Glomerular visceral epithelial cell (primary cell): Measurements from ENCODE around the gene SHISA7.
A peak's percentile ranks its signal among the peaks of the same experiment; 100 is the strongest.
"Not testable (repeated sequence)": the region's sequence is repeated elsewhere in the genome, so short reads cannot be mapped to it uniquely, and the experiment has no call there.

Experiments used
- DNase-seq: peaks from one replicate; pipeline ENCODE4 v3.0.0-alpha.2; 2016; ENCODE audit errors: extremely low spot score

The SHISA7 gene

GRCh38 chr19:55447421-55448174, 4.5 kb upstream of the SHISA7 start:
- peak; percentile 50 for DNase-seq

- peak; percentile 37 for DNase-seq
These were observed 3.0 kb upstream of the SHISA7 start for GRCh38 chr19:55446060-55446459.

GRCh38 chr19:55444646-55445045, 1.5 kb upstream of the SHISA7 start:
- DNase-seq = no peak

GRCh38 chr19:55443824-55444480, 852 bp upstream of the SHISA7 start:
- DNase-seq = no peak

GRCh38 chr19:55442372-55442961, 633 bp downstream of the SHISA7 start:
- DNase-seq = no peak

- no peak for DNase-seq
These were observed 1.3 kb downstream of the SHISA7 start for GRCh38 chr19:55441692-55442321.

GRCh38 chr19:55441319-55441691, 1.8 kb downstream of the SHISA7 start:
- no peak for DNase-seq

GRCh38 chr19:55440411-55441105, 2.5 kb downstream of the SHISA7 start:
- DNase-seq = no peak

GRCh38 chr19:55439052-55439451, 4.0 kb downstream of the SHISA7 start:
- DNase-seq = no peak

GRCh38 chr19:55437410-55437809, 5.7 kb downstream of the SHISA7 start:
- peak; percentile 68 for DNase-seq

- DNase-seq = no peak
These were observed 6.3 kb downstream of the SHISA7 start for GRCh38 chr19:55436847-55437246.

GRCh38 chr19:55435020-55435419, 8.1 kb downstream of the SHISA7 start:
- no peak for DNase-seq

- no peak for DNase-seq
These were observed 8.7 kb downstream of the SHISA7 start for GRCh38 chr19:55434356-55434919.

- DNase-seq = no peak
These were observed 9.8 kb downstream of the SHISA7 start for GRCh38 chr19:55433292-55433691.

GRCh38 chr19:55432241-55432959, 10.7 kb downstream of the SHISA7 start:
- no peak for DNase-seq

GRCh38 chr19:55431183-55431582, 11.9 kb downstream of the SHISA7 start:
- no peak for DNase-seq

- DNase-seq = no peak
These were observed 17.1 kb downstream of the SHISA7 start for GRCh38 chr19:55426042-55426441.

- no peak for DNase-seq
These were observed 18.6 kb downstream of the SHISA7 start for GRCh38 chr19:55424518-55424917.

- DNase-seq = no peak
These were observed 19.7 kb downstream of the SHISA7 start for GRCh38 chr19:55423225-55424005.

- not testable (repeated sequence) for DNase-seq
These were observed 21.8 kb downstream of the SHISA7 start for GRCh38 chr19:55421281-55421680.
